ENCODE measurements around the gene ZFHX3.

DNA sequence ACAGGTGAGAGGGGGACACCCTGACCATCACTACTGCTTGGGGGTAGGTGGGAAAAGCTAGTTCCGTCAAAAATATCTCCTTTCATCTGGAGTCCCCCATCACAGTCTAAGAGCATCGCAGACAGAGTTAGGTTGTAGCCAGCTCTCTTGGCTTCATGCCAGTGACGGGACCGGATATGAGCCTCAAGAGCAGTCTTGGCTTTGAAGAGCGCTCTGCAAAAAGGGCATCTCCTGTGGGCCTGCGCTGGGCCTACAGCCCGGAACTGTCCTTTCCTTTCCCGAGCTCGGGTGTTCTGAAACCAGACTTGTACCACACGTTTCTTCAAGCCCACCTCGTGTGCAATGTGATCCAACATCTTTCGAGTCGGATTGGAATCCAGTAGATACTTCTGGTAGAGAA, 253.6 kb downstream of the ZFHX3 start:
- TF ChIP-seq, protein P1, sequence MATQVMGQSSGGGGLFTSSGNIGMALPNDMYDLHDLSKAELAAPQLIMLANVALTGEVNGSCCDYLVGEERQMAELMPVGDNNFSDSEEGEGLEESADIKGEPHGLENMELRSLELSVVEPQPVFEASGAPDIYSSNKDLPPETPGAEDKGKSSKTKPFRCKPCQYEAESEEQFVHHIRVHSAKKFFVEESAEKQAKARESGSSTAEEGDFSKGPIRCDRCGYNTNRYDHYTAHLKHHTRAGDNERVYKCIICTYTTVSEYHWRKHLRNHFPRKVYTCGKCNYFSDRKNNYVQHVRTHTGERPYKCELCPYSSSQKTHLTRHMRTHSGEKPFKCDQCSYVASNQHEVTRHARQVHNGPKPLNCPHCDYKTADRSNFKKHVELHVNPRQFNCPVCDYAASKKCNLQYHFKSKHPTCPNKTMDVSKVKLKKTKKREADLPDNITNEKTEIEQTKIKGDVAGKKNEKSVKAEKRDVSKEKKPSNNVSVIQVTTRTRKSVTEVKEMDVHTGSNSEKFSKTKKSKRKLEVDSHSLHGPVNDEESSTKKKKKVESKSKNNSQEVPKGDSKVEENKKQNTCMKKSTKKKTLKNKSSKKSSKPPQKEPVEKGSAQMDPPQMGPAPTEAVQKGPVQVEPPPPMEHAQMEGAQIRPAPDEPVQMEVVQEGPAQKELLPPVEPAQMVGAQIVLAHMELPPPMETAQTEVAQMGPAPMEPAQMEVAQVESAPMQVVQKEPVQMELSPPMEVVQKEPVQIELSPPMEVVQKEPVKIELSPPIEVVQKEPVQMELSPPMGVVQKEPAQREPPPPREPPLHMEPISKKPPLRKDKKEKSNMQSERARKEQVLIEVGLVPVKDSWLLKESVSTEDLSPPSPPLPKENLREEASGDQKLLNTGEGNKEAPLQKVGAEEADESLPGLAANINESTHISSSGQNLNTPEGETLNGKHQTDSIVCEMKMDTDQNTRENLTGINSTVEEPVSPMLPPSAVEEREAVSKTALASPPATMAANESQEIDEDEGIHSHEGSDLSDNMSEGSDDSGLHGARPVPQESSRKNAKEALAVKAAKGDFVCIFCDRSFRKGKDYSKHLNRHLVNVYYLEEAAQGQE (IDR thresholded peaks at IDR 0.05), result no peak
- TF ChIP-seq HNF4G (IDR thresholded peaks at IDR 0.05) (no peak), TAF1 (conservative IDR thresholded peaks at IDR 0.05) (no peak), SP1 (IDR thresholded peaks at IDR 0.05) (no peak), HNF4A (conservative IDR thresholded peaks at IDR 0.05) (no peak), RAD21 (IDR thresholded peaks at IDR 0.05) (no peak), YY1 (IDR thresholded peaks at IDR 0.05) (no peak), GABPA (IDR thresholded peaks at IDR 0.05 in 1 of 2, conservative IDR thresholded peaks at IDR 0.05 in 1 of 2) (no peak)
- TF ChIP-seq, protein P2, sequence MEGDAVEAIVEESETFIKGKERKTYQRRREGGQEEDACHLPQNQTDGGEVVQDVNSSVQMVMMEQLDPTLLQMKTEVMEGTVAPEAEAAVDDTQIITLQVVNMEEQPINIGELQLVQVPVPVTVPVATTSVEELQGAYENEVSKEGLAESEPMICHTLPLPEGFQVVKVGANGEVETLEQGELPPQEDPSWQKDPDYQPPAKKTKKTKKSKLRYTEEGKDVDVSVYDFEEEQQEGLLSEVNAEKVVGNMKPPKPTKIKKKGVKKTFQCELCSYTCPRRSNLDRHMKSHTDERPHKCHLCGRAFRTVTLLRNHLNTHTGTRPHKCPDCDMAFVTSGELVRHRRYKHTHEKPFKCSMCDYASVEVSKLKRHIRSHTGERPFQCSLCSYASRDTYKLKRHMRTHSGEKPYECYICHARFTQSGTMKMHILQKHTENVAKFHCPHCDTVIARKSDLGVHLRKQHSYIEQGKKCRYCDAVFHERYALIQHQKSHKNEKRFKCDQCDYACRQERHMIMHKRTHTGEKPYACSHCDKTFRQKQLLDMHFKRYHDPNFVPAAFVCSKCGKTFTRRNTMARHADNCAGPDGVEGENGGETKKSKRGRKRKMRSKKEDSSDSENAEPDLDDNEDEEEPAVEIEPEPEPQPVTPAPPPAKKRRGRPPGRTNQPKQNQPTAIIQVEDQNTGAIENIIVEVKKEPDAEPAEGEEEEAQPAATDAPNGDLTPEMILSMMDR (IDR thresholded peaks at IDR 0.05; ENCODE audit: low read depth, low read length, missing input control), result no peak
- TF ChIP-seq, protein P3, sequence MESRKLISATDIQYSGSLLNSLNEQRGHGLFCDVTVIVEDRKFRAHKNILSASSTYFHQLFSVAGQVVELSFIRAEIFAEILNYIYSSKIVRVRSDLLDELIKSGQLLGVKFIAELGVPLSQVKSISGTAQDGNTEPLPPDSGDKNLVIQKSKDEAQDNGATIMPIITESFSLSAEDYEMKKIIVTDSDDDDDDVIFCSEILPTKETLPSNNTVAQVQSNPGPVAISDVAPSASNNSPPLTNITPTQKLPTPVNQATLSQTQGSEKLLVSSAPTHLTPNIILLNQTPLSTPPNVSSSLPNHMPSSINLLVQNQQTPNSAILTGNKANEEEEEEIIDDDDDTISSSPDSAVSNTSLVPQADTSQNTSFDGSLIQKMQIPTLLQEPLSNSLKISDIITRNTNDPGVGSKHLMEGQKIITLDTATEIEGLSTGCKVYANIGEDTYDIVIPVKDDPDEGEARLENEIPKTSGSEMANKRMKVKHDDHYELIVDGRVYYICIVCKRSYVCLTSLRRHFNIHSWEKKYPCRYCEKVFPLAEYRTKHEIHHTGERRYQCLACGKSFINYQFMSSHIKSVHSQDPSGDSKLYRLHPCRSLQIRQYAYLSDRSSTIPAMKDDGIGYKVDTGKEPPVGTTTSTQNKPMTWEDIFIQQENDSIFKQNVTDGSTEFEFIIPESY (IDR thresholded peaks at IDR 0.05), result no peak

Measured in liver (tissue), 3 donors.